HFFc6 (cell line): Measurements from ENCODE around the gene TNXB. TPM values are rescaled to one million over a fixed set of nuclear protein-coding genes. Genes with fewer than 3 reads are reported as not detected.
"Not testable (repeated sequence)": the region's sequence is repeated elsewhere in the genome, so short reads cannot be mapped to it uniquely, and the experiment has no call there.

Experiments
- DNase-seq: peaks from one replicate; pipeline ENCODE4 v3.0.0-alpha.2; 2018
- H3K27ac Mint-ChIP-seq: 2 replicates; pipeline ENCODE4 v1.8.0; 2020; ENCODE audit warnings: mild to moderate bottlenecking, mixed read lengths
- H3K27me3 Mint-ChIP-seq: 2 replicates; pipeline ENCODE4 v1.8.0; 2021; ENCODE audit warnings: mild to moderate bottlenecking, moderate library complexity, mixed read lengths; ENCODE audit not compliant: insufficient read depth
- H3K36me3 Mint-ChIP-seq: 2 replicates; pipeline ENCODE4 v1.8.0; 2021; ENCODE audit warnings: low read depth, mixed read lengths
- H3K4me1 Mint-ChIP-seq: 2 replicates; pipeline ENCODE4 v1.8.0; 2020; ENCODE audit warnings: low read depth, mixed read lengths
- H3K4me3 Mint-ChIP-seq: 2 replicates; pipeline ENCODE4 v1.8.0; 2020; ENCODE audit warnings: mild to moderate bottlenecking, moderate library complexity, mixed read lengths
- H3K9me3 Mint-ChIP-seq: 2 replicates; pipeline ENCODE4 v1.8.0; 2020; ENCODE audit warnings: mild to moderate bottlenecking, mixed read lengths
- CTCF ChIP-seq: fragments of 200-600 bp; sonication (generic); IDR thresholded peaks from 2 replicates; pipeline ENCODE4 v1.5.0; 2021; ENCODE audit warnings: antibody characterized with exemption, mild to moderate bottlenecking
- total RNA-seq, 6 experiments: library from RNA; stranded (reverse); fragmentation: NEBNext Ultra II Directional; extraction: Animal tissue kit (Norgen Biotek cat#: 25700); gene quantifications; 2 replicates in 1 of 6; 3 replicates in 5 of 6; pipeline ENCODE4 v1.2.3, GENCODE V29; 2021

Gene TNXB
- total RNA-seq, 6 experiments from 2014 or later = 0.28 to 1.4 (median 0.83) TPM

GRCh38 chr6:32046450-32047083, 62.6 kb downstream of the TNXB start:
- Mint-ChIP-seq H3K27ac (peak overlapping the region; percentile 38; the same call in 1 of the 2 replicates), H3K27me3 (peaks cover 10% of the 10 kb centered on the region), H3K9me3 (no peaks in the 10 kb centered on the region), H3K36me3 (no peaks in the 10 kb centered on the region), H3K4me1 (peaks cover 19% of the 10 kb centered on the region), H3K4me3 (no peak overlapping the region)
- peak; percentile 46; the same call in 1 of the 2 replicates for TF ChIP-seq CTCF
- DNase-seq = no peak

- no peaks in the 10 kb centered on the region for H3K36me3 Mint-ChIP-seq
- no peak for DNase-seq
- H3K27me3 Mint-ChIP-seq = peaks cover 7% of the 10 kb centered on the region
- no peaks in the 10 kb centered on the region for H3K9me3 Mint-ChIP-seq
- H3K4me1 Mint-ChIP-seq = peaks cover 19% of the 10 kb centered on the region
- no peak for TF ChIP-seq CTCF
- no peak overlapping the region for H3K4me3 Mint-ChIP-seq
- H3K27ac Mint-ChIP-seq = no peak overlapping the region; the same call in 1 of the 2 replicates
Measured at GRCh38 chr6:32045811-32046449, 63.2 kb downstream of the TNXB start.

- not testable (repeated sequence) for H3K4me3 Mint-ChIP-seq, DNase-seq, H3K27me3 Mint-ChIP-seq, H3K36me3 Mint-ChIP-seq, H3K27ac Mint-ChIP-seq, H3K9me3 Mint-ChIP-seq
- peaks cover 19% of the 10 kb centered on the region for H3K4me1 Mint-ChIP-seq
Measured at GRCh38 chr6:32044916-32045315, 64.2 kb downstream of the TNXB start.

DNA sequence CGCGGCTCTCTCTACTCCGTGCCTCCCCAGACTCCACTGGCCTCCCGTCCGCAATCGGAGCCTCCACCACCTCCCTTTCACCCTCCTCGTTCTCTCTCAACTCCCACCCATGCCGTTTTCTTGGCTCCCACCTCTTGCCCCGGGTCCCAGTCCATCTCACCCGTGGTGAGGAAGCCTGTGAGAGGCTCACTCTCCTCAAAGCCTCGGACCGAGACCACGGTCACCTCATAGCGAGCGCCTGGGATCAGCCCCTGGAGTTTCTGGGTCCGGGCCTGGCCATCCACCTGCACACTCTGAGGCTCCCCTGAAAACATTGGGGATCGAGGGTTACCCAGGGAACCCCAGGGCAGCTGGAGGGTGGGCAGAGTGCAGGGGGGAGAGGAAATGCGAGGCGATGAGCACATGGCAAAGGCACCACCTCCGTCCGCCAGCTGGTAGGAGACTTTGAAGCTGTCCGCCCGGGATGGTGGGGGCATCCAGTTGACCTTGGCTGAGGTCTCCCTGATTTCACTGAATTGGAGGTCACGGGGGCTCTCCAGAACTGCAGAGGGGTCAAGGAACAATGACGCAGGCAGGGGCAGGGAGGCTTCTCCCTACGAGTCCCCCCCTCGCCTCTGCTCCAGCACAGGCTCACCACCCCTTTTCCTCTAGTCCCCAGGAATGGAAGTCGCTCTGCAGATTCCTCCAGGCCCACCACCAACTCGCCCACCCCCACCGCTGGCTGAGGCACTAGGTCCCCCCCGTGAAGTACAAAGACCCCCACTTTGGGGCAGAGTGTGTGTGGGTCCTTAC, 65.4 kb downstream of the TNXB start:
- not testable (repeated sequence) for H3K36me3 Mint-ChIP-seq, H3K4me3 Mint-ChIP-seq, H3K27me3 Mint-ChIP-seq, H3K9me3 Mint-ChIP-seq, DNase-seq, H3K27ac Mint-ChIP-seq
- H3K4me1 Mint-ChIP-seq = peaks cover 19% of the 10 kb centered on the region

GRCh38 chr6:32042276-32042675, 66.9 kb downstream of the TNXB start:
- not testable (repeated sequence) for DNase-seq, H3K4me3 Mint-ChIP-seq, H3K9me3 Mint-ChIP-seq, H3K27ac Mint-ChIP-seq, H3K4me1 Mint-ChIP-seq, H3K27me3 Mint-ChIP-seq, H3K36me3 Mint-ChIP-seq

- H3K36me3 Mint-ChIP-seq, H3K27ac Mint-ChIP-seq, H3K9me3 Mint-ChIP-seq, H3K27me3 Mint-ChIP-seq, DNase-seq, H3K4me3 Mint-ChIP-seq, H3K4me1 Mint-ChIP-seq: not testable (repeated sequence)
Measured at GRCh38 chr6:32041385-32041784, 67.8 kb downstream of the TNXB start.

DNA sequence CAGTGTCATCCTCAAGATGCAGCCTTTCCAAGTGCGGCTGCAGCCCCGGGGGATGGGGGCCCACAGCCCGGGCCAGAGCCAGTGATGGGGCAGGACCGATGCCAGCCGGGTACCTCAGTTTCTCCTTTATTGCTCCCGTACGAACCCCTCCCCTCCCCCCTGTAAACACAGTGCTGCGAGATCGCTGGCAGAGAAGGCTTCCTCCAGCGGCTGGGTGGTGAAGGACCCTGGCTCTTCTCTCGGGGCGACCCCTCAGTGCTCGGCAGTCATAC, 68.2 kb downstream of the TNXB start:
- H3K4me1 Mint-ChIP-seq, H3K27ac Mint-ChIP-seq, DNase-seq, H3K27me3 Mint-ChIP-seq, H3K9me3 Mint-ChIP-seq, H3K4me3 Mint-ChIP-seq, H3K36me3 Mint-ChIP-seq: not testable (repeated sequence)

- not testable (repeated sequence) for H3K36me3 Mint-ChIP-seq
Measured at GRCh38 chr6:32040299-32041049, 68.7 kb downstream of the TNXB start.

DNA sequence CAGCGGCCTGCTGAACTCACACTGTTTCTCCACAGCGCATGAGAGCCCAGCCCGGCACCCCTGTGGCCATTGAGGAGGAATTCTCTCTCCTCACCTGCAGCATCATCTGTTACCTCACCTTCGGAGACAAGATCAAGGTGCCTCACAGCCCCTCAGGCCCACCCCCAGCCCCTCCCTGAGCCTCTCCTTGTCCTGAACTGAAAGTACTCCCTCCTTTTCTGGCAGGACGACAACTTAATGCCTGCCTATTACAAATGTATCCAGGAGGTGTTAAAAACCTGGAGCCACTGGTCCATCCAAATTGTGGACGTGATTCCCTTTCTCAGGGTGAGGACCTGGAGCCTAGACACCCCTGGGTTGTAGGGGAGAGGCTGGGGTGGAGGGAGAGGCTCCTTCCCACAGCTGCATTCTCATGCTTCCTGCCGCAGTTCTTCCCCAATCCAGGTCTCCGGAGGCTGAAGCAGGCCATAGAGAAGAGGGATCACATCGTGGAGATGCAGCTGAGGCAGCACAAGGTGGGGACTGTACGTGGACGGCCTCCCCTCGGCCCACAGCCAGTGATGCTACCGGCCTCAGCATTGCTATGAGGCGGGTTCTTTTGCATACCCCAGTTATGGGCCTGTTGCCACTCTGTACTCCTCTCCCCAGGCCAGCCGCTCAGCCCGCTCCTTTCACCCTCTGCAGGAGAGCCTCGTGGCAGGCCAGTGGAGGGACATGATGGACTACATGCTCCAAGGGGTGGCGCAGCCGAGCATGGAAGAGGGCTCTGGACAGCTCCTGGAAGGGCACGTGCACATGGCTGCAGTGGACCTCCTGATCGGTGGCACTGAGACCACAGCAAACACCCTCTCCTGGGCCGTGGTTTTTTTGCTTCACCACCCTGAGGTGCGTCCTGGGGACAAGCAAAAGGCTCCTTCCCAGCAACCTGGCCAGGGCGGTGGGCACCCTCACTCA, 69.5 kb downstream of the TNXB start:
- not testable (repeated sequence) for H3K4me1 Mint-ChIP-seq, H3K4me3 Mint-ChIP-seq, H3K9me3 Mint-ChIP-seq, H3K27me3 Mint-ChIP-seq, H3K27ac Mint-ChIP-seq, H3K36me3 Mint-ChIP-seq, DNase-seq

More at GRCh38 chr6:32040299-32041049, 68.7 kb downstream of the TNXB start:
- H3K4me1 Mint-ChIP-seq, H3K9me3 Mint-ChIP-seq, H3K27ac Mint-ChIP-seq, DNase-seq, H3K4me3 Mint-ChIP-seq, H3K27me3 Mint-ChIP-seq: not testable (repeated sequence)

- not testable (repeated sequence) for DNase-seq, H3K9me3 Mint-ChIP-seq, H3K27ac Mint-ChIP-seq, H3K4me3 Mint-ChIP-seq, H3K4me1 Mint-ChIP-seq, H3K36me3 Mint-ChIP-seq, H3K27me3 Mint-ChIP-seq
Measured at GRCh38 chr6:32038878-32039277, 70.3 kb downstream of the TNXB start.
